ENCODE results near the gene BTG1.

DNA sequence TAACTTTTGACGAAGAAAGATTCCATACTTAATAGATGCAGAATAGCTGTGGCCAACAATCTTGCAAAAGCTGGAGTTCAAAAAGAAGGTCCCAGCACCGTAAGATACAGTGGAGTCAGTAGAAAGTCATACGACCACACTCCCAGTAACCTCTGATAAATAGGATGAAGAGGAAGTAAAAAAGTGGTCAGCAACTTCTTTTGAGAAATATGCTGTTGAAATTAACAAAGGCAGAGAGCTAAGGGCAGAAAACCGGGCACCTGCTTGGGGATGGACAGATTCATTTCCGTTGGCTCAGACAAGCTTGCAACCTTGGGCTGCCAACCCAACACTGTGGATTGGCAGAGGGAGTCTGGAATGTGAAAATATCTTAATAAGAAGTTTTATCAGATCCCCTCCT is 40.0 kb downstream of the BTG1 start:
- TF ChIP-seq, protein P1, sequence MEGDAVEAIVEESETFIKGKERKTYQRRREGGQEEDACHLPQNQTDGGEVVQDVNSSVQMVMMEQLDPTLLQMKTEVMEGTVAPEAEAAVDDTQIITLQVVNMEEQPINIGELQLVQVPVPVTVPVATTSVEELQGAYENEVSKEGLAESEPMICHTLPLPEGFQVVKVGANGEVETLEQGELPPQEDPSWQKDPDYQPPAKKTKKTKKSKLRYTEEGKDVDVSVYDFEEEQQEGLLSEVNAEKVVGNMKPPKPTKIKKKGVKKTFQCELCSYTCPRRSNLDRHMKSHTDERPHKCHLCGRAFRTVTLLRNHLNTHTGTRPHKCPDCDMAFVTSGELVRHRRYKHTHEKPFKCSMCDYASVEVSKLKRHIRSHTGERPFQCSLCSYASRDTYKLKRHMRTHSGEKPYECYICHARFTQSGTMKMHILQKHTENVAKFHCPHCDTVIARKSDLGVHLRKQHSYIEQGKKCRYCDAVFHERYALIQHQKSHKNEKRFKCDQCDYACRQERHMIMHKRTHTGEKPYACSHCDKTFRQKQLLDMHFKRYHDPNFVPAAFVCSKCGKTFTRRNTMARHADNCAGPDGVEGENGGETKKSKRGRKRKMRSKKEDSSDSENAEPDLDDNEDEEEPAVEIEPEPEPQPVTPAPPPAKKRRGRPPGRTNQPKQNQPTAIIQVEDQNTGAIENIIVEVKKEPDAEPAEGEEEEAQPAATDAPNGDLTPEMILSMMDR (IDR thresholded peaks at IDR 0.05; ENCODE audit: low read length): no peak
- no peak for TF ChIP-seq EZH2 (IDR thresholded peaks at IDR 0.05; ENCODE audit: borderline replicate concordance, low read length)
